ENCODE measurements around the gene CUL9. TPM values are rescaled to one million over a fixed set of nuclear protein-coding genes. Genes with fewer than 3 reads are reported as not detected.
"Not testable (repeated sequence)": the region's sequence is repeated elsewhere in the genome, so short reads cannot be mapped to it uniquely, and the experiment has no call there.

The CUL9 gene
- polyA plus RNA-seq (ENCODE audit: insufficient read length in 3 of 3): 10 to 100 TPM; 30.8 to 45.6 (median 37.8) TPM
- long read RNA-seq, donor 1, partial matches to known transcripts: 116 of 317 reads
- long read RNA-seq, donor 1, other reads (novel, unspliced or antisense): 201 of 317 reads
- long read RNA-seq, donor 2, partial matches to known transcripts: 86 of 264 reads
- long read RNA-seq, donor 2, other reads (novel, unspliced or antisense): 178 of 264 reads
- long read RNA-seq, donor 3: 0 reads
- long read RNA-seq, donor 4, partial matches to known transcripts: 0 of 2 reads
- long read RNA-seq, donor 4, other reads (novel, unspliced or antisense): 0 of 2 reads
- long read RNA-seq, donor 5: 0 reads
- long read RNA-seq, donor 6: 0 reads
- long read RNA-seq, donor 7: 0 reads
- long read RNA-seq, donor 8: 0 reads
- long read RNA-seq, donor 9: 0 reads
- long read RNA-seq, donor 10, full-length matches to known transcripts: 3 of 3 reads
- long read RNA-seq, donor 10, partial matches to known transcripts: 0 of 3 reads
- long read RNA-seq, donor 10, other reads (novel, unspliced or antisense): 0 of 3 reads
- long read RNA-seq, donor 11, partial matches to known transcripts: 49 of 295 reads
- long read RNA-seq, donor 11, other reads (novel, unspliced or antisense): 245 of 295 reads
- long read RNA-seq, donor 12: 0 reads
- long read RNA-seq, donor 13: 0 reads
- long read RNA-seq, donor 14: 0 reads
- long read RNA-seq, donor 15: 0 reads
- long read RNA-seq, donor 16, partial matches to known transcripts: 332 of 879 reads
- long read RNA-seq, donor 16, other reads (novel, unspliced or antisense): 547 of 879 reads

DNA sequence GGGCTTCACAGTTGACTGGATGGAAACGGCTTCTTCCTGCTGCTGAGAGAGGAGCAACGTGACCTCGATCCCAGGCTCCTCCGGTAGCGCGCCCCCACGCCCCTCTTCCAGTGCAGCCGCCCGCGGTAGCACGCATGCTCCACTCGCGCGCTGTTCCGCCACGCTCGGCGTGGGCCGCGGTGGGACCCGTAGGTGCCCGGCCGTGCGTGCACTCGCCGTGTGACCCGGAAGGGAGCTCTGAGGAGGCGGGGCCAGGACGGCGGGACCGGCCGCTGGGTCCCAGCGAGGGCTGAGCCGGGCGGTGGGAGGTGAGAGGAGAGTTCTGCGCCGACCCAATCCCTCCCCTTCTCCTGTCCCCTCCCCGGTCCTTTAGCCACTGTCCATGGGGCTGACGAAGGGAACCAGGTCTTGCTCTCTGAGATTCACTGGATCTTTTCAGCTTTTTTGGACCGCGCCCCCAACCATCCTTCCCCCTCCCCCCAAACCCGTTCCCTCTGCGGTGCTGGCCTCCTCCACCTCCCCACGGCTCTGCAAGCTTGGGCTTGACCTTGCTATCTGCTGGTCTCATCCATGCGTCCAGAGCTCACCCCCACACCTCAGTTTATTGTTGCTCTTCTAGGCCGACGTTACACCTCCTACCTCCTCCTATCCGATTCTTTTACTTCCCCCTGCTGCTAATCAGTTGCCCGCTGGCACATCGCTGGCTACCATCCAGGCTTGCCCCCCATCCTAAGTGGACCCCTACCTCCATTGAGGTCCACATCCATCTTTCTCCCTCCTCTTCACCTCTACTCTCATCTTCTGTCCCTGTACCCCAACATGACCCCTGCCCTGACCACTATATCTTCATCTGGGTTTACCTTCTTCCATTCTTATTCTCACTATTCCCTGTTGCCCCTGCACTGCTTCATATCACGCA is at the start of gene CUL9:
CUL9 (plus strand) TSS at position 255 of the 919 bp plus-strand sequence. CDS start 2,115 bp downstream, outside the sequence.
- peak in 9 of 11 donors; percentile 60 to 79 (median 71) for DNase-seq (ENCODE audit: extremely low read depth in 1 of 11, low read depth in 9 of 11, low spot score in 4 of 11)

DNA sequence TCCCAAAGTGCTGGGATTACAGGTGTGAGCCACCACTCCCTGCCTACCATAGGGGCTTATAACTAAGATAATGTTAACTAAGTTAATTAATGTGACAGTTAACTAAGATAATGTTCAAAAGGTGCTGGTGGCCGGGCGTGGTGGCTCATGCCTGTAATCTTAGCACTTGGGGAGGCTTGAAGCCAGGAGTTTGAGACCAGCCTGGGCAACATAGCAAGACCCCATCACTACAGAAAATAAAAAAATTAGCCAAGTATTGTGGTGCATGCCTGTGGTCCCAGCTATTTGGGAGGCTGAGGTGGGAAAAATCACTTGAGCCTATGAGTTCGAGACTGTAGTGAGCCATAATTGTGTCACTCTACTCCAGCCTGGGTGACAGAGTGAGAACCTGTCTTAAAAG is 43.7 kb upstream of the CUL9 start:
- DNase-seq (ENCODE audit: extremely low read depth in 1 of 11, low read depth in 9 of 11, low spot score in 4 of 11): no peak

- not testable (repeated sequence) for DNase-seq (ENCODE audit: extremely low read depth in 1 of 11, low read depth in 9 of 11, low spot score in 4 of 11)
These were observed 42.0 kb upstream of the CUL9 start for GRCh38 chr6:43139973-43140372.

DNA sequence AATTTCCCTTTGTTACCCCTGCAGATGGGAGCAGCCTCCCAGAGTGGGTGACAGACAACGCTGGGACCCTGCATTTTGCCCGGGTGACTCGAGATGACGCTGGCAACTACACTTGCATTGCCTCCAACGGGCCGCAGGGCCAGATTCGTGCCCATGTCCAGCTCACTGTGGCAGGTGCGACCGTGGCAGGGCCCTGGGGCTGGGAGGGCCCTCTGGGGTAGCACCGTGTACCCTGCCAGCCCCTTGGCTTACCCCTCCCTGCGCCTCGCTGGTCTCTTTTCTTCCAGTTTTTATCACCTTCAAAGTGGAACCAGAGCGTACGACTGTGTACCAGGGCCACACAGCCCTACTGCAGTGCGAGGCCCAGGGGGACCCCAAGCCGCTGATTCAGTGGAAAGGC is 40.4 kb upstream of the CUL9 start:
- no peak for DNase-seq (ENCODE audit: extremely low read depth in 1 of 11, low read depth in 9 of 11, low spot score in 4 of 11)

DNA sequence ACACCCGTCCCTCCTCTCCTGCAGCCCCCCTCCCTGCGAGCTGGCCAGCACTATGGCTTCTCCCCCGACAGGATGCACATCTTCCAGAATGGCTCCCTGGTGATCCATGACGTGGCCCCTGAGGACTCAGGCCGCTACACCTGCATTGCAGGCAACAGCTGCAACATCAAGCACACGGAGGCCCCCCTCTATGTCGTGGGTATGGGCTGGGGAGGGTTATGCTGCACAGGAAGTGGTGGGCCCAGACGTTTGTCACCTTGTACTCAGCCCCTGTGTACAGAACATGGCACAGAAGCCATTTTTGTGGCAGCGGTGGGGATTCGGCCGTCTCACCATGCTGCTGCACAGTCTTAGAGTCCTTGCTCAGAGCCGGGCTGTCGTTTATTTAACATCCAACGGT is 39.9 kb upstream of the CUL9 start:
- DNase-seq (ENCODE audit: extremely low read depth in 1 of 11, low read depth in 9 of 11, low spot score in 4 of 11): no peak

DNA sequence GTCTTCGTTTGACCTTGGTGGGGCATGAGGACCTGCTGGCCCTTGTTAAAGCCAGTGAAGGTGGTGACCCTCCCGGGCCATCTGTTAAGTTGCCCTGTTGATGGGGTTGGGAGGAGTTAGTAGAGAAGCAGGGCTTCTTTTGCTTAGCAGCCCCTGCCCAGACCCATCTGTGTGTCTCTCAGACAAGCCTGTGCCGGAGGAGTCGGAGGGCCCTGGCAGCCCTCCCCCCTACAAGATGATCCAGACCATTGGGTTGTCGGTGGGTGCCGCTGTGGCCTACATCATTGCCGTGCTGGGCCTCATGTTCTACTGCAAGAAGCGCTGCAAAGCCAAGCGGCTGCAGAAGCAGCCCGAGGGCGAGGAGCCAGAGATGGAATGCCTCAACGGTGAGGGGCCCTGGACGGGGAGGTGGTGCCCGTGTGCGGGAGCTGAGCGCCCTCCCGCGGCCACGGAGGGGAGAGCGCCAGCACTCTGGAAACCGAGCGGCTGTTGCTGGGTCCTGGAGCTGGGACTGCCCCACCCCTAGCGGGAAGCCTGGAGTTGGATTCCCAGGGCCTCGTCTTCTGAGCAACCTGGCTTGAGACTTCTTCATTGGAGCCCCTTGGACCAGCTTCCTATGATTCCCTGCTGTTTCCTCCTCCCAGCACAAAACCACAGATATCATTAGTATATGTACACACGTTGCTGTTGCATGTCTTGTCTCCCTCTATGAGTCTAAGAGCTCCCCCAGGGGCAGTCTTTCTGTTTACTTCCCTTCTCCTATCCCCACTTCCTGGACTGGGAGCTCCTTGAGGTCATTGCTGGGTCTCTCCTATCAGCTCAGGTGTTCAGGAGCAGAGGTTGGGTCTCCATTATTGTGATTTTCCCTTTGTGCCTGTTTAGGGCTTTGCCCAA is 38.5 kb upstream of the CUL9 start:
- peak; percentile 72 to 89 (median 86) for DNase-seq (ENCODE audit: extremely low read depth in 1 of 11, low read depth in 9 of 11, low spot score in 4 of 11)

GRCh38 chr6:43144879-43145278 is 37.1 kb upstream of the CUL9 start:
- DNase-seq (ENCODE audit: extremely low read depth in 1 of 11, low read depth in 9 of 11, low spot score in 4 of 11): no peak

GRCh38 chr6:43146261-43146660 is 35.7 kb upstream of the CUL9 start:
- no peak for DNase-seq (ENCODE audit: extremely low read depth in 1 of 11, low read depth in 9 of 11, low spot score in 4 of 11)

- no peak for DNase-seq (ENCODE audit: extremely low read depth in 1 of 11, low read depth in 9 of 11, low spot score in 4 of 11)
These were observed 35.0 kb upstream of the CUL9 start for GRCh38 chr6:43146709-43147688.

- DNase-seq (ENCODE audit: extremely low read depth in 1 of 11, low read depth in 9 of 11, low spot score in 4 of 11): no peak
These were observed 34.1 kb upstream of the CUL9 start for GRCh38 chr6:43147691-43148477.

DNA sequence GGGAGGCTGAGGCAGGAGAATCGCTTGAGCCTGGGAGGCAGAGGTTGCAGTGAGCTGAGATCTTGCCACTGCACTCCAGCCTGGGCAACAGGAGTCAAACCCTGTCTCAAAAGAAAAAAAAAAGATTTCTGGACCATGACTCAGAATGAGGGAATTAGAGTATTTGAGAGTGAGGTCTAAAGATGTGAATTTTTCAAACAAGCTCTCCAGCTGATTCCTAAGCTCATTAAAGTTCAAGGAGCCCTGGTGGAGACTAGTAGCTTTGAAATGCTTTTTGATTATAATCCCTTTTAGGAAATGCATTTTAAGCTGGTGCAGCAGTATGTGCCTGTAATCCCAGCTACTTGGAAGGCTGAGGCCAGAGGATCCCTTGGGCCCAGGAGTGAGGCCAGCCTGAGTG is 32.7 kb upstream of the CUL9 start:
- no peak for DNase-seq (ENCODE audit: extremely low read depth in 1 of 11, low read depth in 9 of 11, low spot score in 4 of 11)

DNA sequence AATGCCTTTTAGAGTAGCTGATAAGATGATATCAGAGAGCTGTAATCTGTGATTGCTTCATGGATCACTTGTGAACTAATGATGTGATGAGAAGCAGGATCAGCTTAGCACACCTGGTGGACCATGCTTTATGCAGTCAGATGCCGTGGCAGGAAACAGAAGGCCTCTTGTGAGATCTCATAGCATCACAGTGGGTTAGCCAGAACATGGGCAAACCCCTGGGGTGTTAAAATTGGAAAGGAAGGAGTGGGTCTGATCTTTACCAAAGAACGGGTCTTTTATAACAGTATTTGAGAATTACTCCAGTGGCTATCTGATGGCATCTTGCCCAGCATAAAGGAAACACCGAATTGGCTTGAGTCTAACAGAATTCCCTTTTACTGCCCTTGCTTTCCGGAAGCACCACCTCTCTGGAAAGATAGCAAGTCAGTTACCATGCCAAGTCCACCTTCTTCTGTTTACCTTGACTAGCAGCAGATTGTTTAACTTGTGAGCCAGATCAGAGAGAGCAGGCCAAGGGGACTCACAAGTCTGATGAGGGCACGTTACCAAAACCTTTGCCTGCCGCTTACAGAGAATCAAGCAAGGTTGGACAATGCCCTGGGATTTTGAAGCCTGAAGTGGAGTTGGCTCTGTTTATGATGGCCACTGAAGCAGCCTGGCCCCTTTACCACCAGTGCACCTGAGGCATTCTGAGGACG is 31.8 kb upstream of the CUL9 start:
- no peak for DNase-seq (ENCODE audit: extremely low read depth in 1 of 11, low read depth in 9 of 11, low spot score in 4 of 11)

DNA sequence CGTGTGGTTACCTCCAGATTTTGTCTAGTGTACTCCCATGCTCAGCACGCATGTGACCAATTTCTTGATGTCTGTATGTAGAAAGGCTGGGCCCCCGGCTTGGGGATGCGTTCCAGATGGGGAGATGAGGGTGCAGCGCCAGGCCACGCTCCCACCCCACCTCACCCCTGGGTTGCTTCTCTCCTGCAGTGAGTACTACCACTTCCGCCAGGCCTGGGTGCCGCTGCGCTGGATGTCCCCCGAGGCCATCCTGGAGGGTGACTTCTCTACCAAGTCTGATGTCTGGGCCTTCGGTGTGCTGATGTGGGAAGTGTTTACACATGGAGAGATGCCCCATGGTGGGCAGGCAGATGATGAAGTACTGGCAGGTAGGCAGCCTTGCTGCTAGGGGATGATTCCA is 22.4 kb upstream of the CUL9 start:
- DNase-seq (ENCODE audit: extremely low read depth in 1 of 11, low read depth in 9 of 11, low spot score in 4 of 11): no peak

- no peak for DNase-seq (ENCODE audit: extremely low read depth in 1 of 11, low read depth in 9 of 11, low spot score in 4 of 11)
These were observed 18.1 kb upstream of the CUL9 start for GRCh38 chr6:43163899-43164298.

DNA sequence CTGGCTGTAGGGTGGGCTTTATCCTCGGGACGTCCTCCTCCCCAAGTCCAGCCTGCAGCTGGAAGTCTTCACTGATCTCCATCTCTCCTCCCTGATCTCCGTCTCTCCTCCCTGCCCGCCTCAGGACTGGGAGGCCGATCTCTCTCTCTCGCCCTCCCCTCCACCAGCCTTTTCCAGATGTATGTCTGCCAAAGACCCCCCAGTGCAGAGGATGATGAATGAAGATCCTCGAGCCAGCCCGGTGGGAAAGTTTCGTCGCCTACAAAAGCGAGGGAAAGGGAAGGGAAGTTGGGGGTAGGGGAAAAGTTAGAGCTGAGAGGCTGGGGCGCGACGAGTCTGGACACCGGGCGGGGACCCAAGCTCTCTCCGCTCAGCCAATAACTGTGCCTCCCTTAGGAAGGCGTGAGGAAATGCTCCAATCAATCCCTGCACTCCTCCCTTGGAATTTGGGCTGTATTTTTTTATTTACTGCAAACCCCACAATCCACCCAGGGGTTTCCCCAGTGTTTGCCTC is 11.5 kb upstream of the CUL9 start:
- DNase-seq (ENCODE audit: extremely low read depth in 1 of 11, low read depth in 9 of 11, low spot score in 4 of 11): peak in 10 of 11 donors; percentile 61 to 86 (median 78)
